NCI-H2196 (cell line): ENCODE measurements around the gene NEAT1.

Experiments
- DNase-seq: peaks from one replicate; lab custom pipeline; 2025; ENCODE audit not compliant: unreplicated experiment; lab: John Stamatoyannopoulos, UW

Gene NEAT1

DNA sequence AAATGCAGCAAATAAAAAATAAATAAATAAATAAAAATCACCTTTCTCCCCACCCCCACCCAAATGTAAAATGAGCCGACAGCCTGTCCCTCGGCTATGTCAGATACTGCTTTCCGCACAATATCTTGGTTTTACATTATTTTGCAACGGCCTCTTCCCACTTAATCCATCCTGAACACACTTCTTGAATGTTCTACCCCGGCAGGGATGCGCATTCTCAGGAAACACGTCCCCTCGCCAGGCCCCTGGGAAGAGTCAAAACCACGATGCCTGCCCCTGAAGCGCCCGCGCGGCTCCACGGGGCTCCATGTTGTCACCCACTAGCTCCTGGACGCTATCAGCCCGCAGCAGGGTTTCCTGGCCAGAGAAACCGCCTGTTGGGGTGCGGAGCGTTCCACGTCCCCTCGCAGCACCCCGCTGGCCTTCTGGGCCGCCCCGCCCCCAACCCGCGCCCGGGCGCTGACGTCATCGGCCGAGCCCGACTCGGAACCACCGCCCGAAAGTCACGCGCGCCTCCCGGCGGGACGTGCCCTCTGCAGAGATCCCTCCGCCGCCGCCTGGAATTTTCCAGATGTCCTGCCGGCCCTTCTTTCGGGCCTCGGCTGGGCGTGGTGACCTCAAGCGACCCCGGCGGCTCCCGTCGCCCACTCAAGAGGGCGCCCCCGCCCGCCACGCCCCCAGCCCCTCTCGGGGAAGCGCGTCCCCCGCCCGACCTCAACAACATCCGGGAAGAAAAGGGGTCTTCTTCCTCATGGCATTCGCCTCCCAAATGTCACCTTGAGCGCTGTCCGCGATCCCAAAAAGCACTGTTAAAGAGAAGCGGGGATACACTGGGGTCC, 585 bp upstream of the NEAT1 start:
- DNase-seq: peak; percentile 97

GRCh38 chr11:65423516-65424204, 1.1 kb downstream of the NEAT1 start:
- no peak for DNase-seq

DNA sequence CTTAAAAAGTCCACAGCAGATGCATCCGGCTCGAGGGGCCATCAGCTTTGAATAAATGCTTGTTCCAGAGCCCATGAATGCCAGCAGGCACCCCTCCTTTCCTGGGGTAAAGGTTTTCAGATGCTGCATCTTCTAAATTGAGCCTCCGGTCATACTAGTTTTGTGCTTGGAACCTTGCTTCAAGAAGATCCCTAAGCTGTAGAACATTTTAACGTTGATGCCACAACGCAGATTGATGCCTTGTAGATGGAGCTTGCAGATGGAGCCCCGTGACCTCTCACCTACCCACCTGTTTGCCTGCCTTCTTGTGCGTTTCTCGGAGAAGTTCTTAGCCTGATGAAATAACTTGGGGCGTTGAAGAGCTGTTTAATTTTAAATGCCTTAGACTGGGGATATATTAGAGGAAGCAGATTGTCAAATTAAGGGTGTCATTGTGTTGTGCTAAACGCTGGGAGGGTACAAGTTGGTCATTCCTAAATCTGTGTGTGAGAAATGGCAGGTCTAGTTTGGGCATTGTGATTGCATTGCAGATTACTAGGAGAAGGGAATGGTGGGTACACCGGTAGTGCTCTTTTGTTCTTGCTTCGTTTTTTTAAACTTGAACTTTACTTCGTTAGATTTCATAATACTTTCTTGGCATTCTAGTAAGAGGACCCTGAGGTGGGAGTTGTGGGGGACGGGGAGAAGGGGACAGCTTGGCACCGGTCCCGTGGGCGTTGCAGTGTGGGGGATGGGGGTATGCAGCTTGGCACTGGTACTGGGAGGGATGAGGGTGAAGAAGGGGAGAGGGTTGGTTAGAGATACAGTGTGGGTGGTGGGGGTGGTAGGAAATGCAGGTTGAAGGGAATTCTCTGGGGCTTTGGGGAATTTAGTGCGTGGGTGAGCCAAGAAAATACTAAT, 1.9 kb downstream of the NEAT1 start:
- DNase-seq: no peak

- no peak for DNase-seq
Observed at GRCh38 chr11:65425105-65425970, 2.7 kb downstream of the NEAT1 start.

DNA sequence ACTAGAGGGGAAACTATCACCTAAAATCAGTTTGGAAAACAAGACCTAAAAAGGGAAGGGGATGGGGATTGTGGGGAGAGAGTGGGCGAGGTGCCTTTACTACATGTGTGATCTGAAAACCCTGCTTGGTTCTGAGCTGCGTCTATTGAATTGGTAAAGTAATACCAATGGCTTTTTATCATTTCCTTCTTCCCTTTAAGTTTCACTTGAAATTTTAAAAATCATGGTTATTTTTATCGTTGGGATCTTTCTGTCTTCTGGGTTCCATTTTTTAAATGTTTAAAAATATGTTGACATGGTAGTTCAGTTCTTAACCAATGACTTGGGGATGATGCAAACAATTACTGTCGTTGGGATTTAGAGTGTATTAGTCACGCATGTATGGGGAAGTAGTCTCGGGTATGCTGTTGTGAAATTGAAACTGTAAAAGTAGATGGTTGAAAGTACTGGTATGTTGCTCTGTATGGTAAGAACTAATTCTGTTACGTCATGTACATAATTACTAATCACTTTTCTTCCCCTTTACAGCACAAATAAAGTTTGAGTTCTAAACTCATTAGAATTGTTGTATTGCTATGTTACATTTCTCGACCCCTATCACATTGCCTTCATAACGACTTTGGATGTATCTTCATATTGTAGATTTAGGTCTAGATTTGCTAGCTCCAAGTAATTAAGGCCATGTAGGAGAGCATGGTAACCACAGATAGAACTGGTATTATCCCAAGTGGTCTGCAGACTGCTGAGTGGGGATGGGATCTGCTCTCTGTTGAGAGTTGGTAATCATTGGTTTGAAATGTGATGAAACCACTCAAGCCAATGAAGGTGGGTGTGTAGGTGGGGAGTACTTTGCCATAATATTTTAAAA, 3.6 kb downstream of the NEAT1 start:
- no peak for DNase-seq

DNA sequence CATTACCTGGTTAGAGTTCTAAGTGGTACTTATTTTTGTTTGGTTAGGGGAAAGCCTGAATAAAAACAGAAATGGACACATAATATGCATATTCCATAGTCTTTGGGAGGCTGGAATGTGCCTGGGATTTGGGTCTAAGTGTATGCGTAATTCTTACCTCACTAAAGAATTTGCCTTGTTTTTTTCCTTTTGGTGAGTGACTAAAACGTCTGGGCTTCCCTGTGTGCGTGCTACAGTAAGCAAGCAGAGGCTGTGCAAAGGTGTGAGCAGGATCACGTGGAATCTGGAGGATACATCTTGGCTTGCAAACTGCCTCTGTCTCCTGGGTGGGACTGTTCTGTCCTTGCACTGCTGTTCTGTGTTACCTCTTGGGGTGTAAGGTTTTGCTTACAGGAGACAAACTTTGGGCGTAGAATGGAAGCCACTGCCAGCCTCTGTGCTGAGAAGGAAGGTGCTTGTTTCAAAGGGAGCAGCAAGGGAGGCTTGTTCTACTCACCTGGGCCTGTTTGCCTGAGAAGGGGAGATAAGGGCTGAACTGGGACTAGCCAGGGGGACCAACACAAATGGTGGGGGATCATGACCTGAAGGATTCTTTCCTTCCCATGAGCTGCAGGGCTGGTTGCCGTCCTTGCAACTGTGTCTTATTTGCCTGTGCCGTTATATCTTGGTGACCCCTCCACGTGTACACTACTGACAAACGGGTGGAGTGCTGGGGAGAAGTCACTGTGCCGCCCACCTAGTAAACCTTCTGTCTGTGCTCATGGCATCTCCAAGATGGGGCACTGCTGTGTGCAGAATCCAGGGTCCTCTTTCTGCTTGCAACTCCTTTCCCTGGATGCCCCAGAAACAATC, 4.5 kb downstream of the NEAT1 start:
- DNase-seq: no peak

DNA sequence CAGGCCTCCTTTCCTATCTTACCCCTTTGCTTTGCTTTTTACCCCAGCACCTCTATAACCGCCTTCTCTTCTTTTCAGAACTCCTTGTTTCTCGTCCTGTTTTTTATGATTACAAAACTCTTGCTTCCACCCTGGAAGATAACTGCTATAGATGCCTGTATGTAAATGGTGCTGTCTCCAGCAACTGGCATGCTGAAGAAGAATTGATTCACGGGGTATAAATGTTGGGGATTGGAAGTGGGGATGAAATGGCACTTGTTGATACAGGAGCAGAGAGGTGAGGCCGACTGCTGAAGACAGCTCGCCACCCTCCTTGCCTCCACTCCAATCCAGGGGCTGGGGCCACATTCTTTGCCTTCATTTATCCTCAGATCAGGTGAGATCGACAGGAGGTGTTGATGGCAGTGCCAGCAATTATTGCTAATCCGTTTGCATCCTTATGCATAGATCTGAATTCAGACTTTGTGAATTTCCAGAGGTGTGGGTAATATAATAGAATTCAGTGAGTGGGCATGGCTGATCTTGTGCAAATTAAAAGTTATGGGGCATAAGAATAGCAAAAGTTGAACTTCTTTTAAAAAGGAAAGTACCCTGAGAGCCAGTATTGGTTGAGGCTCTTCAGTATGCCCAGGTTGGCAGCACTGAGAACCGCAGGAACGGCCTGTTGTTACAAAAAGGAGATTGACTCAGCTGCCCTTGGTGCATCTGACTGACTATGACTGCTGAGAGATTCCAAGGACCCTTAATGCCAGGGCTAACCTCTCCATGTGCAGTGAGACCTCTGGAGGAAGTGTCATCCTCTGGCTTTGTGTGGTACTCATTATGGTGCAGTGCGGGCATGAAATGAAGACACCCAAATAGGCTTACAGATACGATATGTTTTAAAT, 5.3 kb downstream of the NEAT1 start:
- no peak for DNase-seq

DNA sequence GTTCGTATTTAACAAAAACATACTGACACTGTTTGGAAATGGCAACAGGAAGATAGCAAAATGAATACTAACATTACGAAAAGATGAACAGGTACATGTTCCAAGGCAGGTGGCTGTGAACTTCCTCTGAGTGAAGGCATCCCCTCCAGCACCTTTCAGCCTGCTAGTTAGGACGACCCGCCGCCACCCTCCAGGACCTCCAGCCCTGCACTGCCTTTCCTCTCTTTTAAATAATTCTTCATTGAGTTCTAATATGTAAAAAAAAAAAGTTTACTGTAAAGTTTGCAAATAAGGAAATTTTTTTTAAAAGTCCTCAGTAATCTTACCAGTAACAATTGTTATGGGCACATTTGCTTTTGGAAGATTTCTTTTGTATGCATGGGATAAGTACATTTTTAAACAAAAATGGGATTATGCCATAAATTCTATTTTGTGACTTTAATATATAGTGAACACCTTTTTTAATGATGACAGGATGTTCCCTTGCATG, 6.0 kb downstream of the NEAT1 start:
- no peak for DNase-seq

GRCh38 chr11:65429068-65429681, 6.6 kb downstream of the NEAT1 start:
- DNase-seq: no peak

GRCh38 chr11:65429724-65430405, 7.3 kb downstream of the NEAT1 start:
- no peak for DNase-seq

DNA sequence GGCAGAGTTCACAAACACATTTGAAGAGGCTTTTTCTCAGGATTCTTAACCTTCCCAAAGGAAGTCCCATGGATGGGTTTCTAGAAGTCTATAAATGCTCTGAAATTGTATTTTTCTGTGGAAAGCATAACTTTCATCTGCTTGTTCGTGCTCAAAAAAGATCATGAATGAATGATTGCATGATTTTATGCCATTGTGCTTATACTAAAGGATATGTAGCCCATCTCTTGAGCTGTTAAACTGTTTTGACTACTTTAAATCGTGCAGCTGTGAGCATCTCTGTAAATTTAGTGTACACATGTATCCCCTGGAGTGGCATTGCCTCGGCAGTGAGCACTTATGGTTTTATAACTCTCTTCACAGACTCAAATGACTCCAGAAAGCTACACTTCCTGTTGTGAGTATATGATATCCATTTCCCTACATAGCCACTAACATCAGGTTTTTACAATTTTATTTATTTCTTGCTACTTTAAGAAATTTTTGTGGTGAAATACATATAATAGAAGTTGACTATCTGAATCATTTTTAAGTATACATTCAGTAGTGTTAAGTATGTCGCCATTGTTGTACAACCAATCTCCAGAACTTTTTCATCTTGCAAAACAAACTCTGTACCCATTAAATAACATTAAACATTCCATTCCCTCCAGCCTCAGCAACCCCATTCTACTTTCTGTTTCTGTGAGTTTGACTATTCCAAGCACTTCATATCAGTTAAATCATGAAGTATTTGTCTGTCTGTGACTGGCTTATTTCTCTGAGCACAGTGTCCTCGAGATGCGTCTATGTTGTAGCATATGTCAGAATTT, 8.0 kb downstream of the NEAT1 start:
- DNase-seq: no peak

- no peak for DNase-seq
Observed at GRCh38 chr11:65431451-65432099, 9.0 kb downstream of the NEAT1 start.

- DNase-seq: no peak
Observed at GRCh38 chr11:65432100-65432650, 9.6 kb downstream of the NEAT1 start.

DNA sequence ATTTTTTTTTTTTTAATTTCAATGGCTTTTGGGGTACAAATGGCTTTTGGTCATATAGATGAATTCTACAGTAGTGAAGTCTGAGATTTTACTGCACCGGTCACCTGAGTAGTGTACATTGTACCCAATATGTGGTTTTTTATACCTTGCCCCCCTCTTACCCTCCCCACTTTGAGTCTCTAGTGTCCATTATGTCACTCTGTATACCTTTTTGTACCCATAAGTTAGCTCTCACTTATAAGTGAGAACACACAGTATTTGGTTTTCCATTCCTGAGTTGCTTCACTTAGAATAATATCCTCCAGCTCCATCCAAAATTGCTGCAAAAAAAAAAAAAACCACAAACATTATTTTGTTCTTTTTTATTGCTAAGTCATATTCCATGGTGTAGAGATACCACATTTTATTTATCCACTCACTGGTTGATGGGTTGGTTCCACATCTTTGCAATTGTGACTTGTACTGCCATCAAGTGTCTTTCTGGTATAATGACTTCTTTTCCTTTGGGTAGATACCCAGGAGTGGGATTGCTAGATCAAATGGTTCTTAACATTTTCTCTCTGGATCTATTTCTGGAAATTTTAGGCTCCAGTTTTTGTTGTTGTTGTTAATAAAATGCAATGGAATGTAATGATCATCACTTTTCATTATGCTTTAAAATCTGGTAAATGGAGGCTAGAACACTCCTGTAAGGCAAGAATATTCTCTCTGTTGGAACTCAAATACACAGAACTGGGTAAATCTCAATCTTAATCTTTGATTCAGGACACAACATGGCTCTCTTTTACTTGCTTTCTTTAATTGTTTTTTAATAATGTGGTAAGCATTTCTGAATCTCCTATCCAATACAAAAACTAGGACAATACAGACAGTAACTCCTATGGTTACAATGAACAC, 10.3 kb downstream of the NEAT1 start:
- DNase-seq: no peak
